Measurements from ENCODE around the gene CUTC. TPM values are rescaled to one million over a fixed set of nuclear protein-coding genes. Genes with fewer than 3 reads are reported as not detected.

CUTC gene
- total RNA-seq, 4 donors from 2014 or later = 10.3 to 27.4 (median 15.1) TPM

GRCh38 chr10:99775850-99776249, 43.8 kb downstream of the CUTC start:
- DNase-seq (ENCODE audit: low spot score in 2 of 2) = no peak
- H3K9me3 ChIP-seq = no peaks in the 10 kb centered on the region
- peaks cover 23% of the 10 kb centered on the region for H3K4me1 ChIP-seq
- H3K27me3 ChIP-seq = no peaks in the 10 kb centered on the region
- H3K36me3 ChIP-seq = no peaks in the 10 kb centered on the region
- H3K4me3 ChIP-seq = no peak overlapping the region
- H3K27ac ChIP-seq = peak overlapping the region; percentile 25
- TF ChIP-seq, protein P1, sequence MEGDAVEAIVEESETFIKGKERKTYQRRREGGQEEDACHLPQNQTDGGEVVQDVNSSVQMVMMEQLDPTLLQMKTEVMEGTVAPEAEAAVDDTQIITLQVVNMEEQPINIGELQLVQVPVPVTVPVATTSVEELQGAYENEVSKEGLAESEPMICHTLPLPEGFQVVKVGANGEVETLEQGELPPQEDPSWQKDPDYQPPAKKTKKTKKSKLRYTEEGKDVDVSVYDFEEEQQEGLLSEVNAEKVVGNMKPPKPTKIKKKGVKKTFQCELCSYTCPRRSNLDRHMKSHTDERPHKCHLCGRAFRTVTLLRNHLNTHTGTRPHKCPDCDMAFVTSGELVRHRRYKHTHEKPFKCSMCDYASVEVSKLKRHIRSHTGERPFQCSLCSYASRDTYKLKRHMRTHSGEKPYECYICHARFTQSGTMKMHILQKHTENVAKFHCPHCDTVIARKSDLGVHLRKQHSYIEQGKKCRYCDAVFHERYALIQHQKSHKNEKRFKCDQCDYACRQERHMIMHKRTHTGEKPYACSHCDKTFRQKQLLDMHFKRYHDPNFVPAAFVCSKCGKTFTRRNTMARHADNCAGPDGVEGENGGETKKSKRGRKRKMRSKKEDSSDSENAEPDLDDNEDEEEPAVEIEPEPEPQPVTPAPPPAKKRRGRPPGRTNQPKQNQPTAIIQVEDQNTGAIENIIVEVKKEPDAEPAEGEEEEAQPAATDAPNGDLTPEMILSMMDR (IDR thresholded peaks at IDR 0.05) = no peak
- TF ChIP-seq POLR2A (IDR thresholded peaks at IDR 0.05) (no peak), EP300 (IDR thresholded peaks at IDR 0.05) (no peak), POLR2AphosphoS5 (IDR thresholded peaks at IDR 0.05) (no peak)

DNA sequence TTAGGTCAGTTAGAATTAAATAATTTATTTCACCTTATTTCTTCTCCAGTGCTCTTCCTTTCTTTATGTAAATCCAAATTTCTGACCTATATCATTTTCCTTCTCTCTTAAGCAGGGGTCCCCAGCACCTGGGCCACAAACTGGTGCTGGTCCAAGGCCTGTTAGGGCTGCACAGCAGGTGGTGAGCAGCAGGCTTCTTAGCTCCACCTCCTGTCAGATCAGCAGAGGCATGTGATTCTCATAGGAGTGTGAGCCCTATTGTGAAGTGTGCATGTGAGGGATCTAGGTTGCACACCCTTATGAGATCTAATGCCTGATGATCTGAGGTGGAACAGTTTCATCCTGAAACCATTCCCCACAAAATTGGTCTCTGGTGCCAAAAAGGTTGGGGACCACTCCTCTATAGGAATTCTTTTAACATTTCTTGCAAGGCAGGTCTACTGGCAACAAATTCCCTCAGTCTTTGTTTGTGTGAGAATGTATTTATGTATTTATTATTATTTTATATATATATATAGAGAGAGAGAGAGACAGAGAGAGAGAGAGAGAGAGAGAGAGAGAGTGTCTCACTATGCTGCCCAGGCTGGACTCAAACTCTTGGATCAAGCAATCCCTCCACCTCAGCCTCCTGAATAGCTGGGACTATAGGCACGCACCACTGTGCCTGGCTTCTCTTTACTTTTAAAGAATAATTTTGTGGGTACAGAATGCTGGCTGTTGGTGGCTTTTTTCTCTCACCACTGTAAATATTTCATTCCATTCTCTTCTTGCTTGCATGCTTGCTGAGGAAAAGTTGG, 46.1 kb downstream of the CUTC start:
- H3K36me3 ChIP-seq = no peaks in the 10 kb centered on the region
- H3K4me3 ChIP-seq = no peak overlapping the region
- peaks cover 33% of the 10 kb centered on the region for H3K4me1 ChIP-seq
- no peak for DNase-seq (ENCODE audit: low spot score in 2 of 2)
- 94% methylated on average over 1 of the region's 1 CpG for WGBS
- no peak overlapping the region for H3K27ac ChIP-seq
- TF ChIP-seq EP300 (IDR thresholded peaks at IDR 0.05) = no peak
- TF ChIP-seq, protein P1 (IDR thresholded peaks at IDR 0.05) = no peak
- H3K9me3 ChIP-seq = no peaks in the 10 kb centered on the region
- no peaks in the 10 kb centered on the region for H3K27me3 ChIP-seq

DNA sequence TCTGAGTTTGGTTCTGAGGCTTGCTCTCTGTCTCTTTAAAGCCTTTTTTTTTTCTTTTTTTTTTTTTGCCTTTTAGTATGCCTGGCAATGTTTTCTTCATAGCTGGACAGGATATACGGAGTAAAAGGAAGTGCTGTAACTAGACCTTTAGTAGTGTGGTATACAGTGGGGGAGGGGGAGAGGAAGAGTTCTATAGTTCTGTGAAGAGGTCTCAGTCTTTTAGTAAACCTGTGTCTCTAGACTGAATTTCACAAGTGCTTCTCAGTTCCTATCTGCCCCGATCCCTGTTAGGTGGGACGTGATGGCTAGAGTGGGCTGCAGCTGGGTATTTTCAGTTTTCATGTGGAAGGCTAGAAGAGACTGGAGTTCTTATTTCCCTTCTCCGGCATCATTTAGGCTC, 47.3 kb downstream of the CUTC start:
- Histone ChIP-seq H3K4me3 (peak overlapping the region; percentile 18), H3K27ac (peak overlapping the region; percentile 84), H3K27me3 (no peaks in the 10 kb centered on the region), H3K9me3 (no peaks in the 10 kb centered on the region), H3K36me3 (no peaks in the 10 kb centered on the region), H3K4me1 (peaks cover 38% of the 10 kb centered on the region)
- no peak for TF ChIP-seq POLR2AphosphoS5 (IDR thresholded peaks at IDR 0.05)
- TF ChIP-seq EP300 (IDR thresholded peaks at IDR 0.05) = no peak
- TF ChIP-seq, protein P1 (IDR thresholded peaks at IDR 0.05) = no peak
- TF ChIP-seq POLR2A (IDR thresholded peaks at IDR 0.05) = no peak
- DNase-seq (ENCODE audit: low spot score in 2 of 2) = no peak
- WGBS = 12% methylated on average over 4 of the region's 4 CpGs

- TF ChIP-seq, protein P1 (IDR thresholded peaks at IDR 0.05) = no peak
- no peak for TF ChIP-seq EP300 (IDR thresholded peaks at IDR 0.05)
- TF ChIP-seq POLR2A (IDR thresholded peaks at IDR 0.05) = no peak
- TF ChIP-seq POLR2AphosphoS5 (IDR thresholded peaks at IDR 0.05) = no peak
- Histone ChIP-seq H3K9me3 (no peaks in the 10 kb centered on the region), H3K36me3 (no peaks in the 10 kb centered on the region), H3K27ac (peak overlapping the region; percentile 8), H3K4me3 (no peak overlapping the region), H3K4me1 (peaks cover 45% of the 10 kb centered on the region), H3K27me3 (no peaks in the 10 kb centered on the region)
- WGBS = 85% methylated on average over 5 of the region's 5 CpGs
- no peak for DNase-seq (ENCODE audit: low spot score in 2 of 2)
Observed at GRCh38 chr10:99781734-99782429, 49.8 kb downstream of the CUTC start.

All from suprapubic skin (tissue), 4 donors.